Mononuclear cell (primary cell): ENCODE results near the gene ADARB2. TPM values are rescaled to one million over a fixed set of nuclear protein-coding genes. Genes with fewer than 3 reads are reported as not detected.

Experiments used
- H3K27me3 ChIP-seq: 2 replicates; pipeline ENCODE4 v1.6.0; 2011; ENCODE audit warnings: low read length, control low read depth; ENCODE audit not compliant: insufficient read depth
- H3K4me1 ChIP-seq: 2 replicates; pipeline ENCODE4 v1.5.1; 2011; ENCODE audit warnings: mild to moderate bottlenecking, low read length, control low read depth; ENCODE audit not compliant: insufficient read depth
- H3K4me3 ChIP-seq: 2 replicates; pipeline ENCODE4 v1.5.1; 2011; ENCODE audit warnings: mild to moderate bottlenecking, low read length, moderate library complexity
- H3K9me3 ChIP-seq: 2 replicates; pipeline ENCODE4 v1.5.1; 2011; ENCODE audit warnings: low read depth, mild to moderate bottlenecking, control low read depth, low read length
- total RNA-seq: library from RNA; depleted of rRNA; stranded (reverse); fragments of >200 nt; gene quantifications from one replicate; pipeline ENCODE4 v1.2.3, GENCODE V29; 2012

Gene ADARB2
- total RNA-seq, 1 donor, result under 0.01 TPM

DNA sequence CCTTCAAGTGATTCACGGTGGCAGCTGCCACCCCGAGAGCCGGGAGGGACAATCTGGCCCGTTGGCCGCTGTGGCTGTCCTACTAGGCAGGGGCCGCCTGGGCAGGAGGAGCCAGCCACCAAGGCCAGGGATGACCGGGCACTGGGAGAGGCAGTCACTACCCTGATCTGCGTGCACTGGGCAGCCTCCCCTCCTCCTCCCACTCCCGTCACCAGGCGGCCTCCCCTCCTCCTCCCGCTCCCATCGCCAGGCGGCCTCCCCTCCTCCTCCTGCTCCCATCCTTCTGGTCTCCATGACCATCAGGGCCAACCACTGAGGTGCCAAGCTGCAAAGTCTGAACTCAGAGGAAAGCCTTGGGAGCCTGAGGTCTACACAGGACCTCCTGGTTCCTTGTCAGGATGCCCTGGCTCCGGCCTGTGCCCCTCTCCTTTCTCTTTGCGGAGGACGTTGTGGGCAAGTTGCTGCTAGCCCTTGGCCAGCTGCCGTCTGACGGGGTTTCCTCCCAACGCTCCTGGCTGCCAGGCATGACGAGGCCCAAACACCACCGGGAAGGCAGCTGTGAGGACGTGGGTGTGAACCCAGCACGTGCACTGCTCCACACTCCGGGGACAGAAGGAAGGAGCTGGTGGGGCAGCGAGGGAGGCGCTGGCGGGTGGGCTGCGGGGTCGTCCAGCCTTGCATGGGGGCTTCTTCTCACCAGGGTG, 550.0 kb downstream of the ADARB2 start:
- Histone ChIP-seq H3K27me3 (no peaks in the 10 kb centered on the region), H3K4me1 (no peaks in the 10 kb centered on the region), H3K4me3 (no peak overlapping the region), H3K9me3 (no peaks in the 10 kb centered on the region)

DNA sequence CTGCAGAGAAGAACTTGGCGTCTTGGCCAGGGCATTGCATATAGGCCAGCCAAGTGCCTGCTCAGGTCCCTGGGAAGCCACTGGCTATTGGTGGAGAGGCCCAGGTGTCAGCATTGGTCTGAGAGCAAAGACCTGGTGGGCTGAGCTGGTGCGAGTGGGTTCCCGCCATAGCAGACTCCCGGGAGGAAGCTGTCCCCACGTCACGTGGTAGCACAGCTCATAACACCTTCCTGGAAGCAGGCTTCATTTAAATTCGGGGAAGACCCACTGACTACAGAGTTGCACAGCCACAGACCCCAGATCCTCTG, 550.7 kb downstream of the ADARB2 start:
- Histone ChIP-seq H3K4me3 (no peak overlapping the region), H3K27me3 (no peaks in the 10 kb centered on the region), H3K4me1 (no peaks in the 10 kb centered on the region), H3K9me3 (no peaks in the 10 kb centered on the region)

- Histone ChIP-seq H3K4me3 (no peak overlapping the region), H3K9me3 (no peaks in the 10 kb centered on the region), H3K27me3 (no peaks in the 10 kb centered on the region), H3K4me1 (no peaks in the 10 kb centered on the region)
These were observed 551.2 kb downstream of the ADARB2 start for GRCh38 chr10:1185911-1186682.

- no peaks in the 10 kb centered on the region for H3K27me3 ChIP-seq
- H3K4me3 ChIP-seq, result no peak overlapping the region
- H3K4me1 ChIP-seq, result no peaks in the 10 kb centered on the region
- no peaks in the 10 kb centered on the region for H3K9me3 ChIP-seq
These were observed 552.5 kb downstream of the ADARB2 start for GRCh38 chr10:1184541-1185430.

GRCh38 chr10:1183701-1184100, 553.6 kb downstream of the ADARB2 start:
- no peak overlapping the region for H3K4me3 ChIP-seq
- H3K27me3 ChIP-seq, result no peaks in the 10 kb centered on the region
- H3K4me1 ChIP-seq, result no peaks in the 10 kb centered on the region
- no peaks in the 10 kb centered on the region for H3K9me3 ChIP-seq

- Histone ChIP-seq H3K4me1 (no peaks in the 10 kb centered on the region), H3K4me3 (no peak overlapping the region), H3K9me3 (no peaks in the 10 kb centered on the region), H3K27me3 (no peaks in the 10 kb centered on the region)
These were observed 554.3 kb downstream of the ADARB2 start for GRCh38 chr10:1183033-1183396.

DNA sequence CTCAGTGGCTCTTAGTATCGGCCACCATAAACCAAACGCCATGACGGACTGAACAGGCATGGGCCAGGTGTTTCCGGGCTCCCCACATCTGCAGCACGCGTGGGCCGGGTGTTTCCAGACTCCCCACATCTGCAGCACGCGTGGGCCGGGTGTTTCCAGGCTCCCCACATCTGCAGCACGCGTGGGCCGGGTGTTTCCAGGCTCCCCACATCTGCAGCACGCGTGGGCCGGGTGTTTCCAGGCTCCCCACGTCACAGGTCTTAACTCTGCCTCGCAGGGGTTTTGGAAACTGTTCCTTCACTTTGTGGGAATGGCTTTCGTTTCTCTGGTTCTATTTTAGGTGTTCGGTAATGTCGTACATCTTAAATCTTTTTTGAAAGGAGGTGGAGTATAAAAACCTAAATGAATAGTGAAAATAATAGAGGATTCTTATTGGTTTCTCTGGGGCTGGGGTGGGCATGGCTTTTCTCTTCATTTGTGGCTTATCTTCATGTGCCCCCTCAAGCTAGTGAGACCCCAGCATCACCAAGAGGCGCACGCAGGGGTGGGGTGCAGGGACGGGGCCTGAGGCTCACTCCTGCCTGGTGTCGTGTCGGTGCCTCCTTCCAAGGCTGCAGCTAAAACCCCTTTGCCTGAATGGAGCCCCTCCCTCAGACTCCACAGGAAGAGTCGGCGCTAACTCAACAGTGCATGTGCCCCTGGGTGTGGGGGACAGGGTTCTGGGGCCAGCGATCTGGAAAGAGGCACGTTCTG, 554.9 kb downstream of the ADARB2 start:
- no peak overlapping the region for H3K4me3 ChIP-seq
- no peaks in the 10 kb centered on the region for H3K9me3 ChIP-seq
- no peaks in the 10 kb centered on the region for H3K27me3 ChIP-seq
- H3K4me1 ChIP-seq, result no peaks in the 10 kb centered on the region

GRCh38 chr10:1180836-1181235, 556.5 kb downstream of the ADARB2 start:
- Histone ChIP-seq H3K9me3 (no peaks in the 10 kb centered on the region), H3K4me3 (no peak overlapping the region), H3K27me3 (no peaks in the 10 kb centered on the region), H3K4me1 (no peaks in the 10 kb centered on the region)

GRCh38 chr10:1180071-1180730, 557.1 kb downstream of the ADARB2 start:
- no peak overlapping the region for H3K4me3 ChIP-seq
- no peaks in the 10 kb centered on the region for H3K27me3 ChIP-seq
- H3K9me3 ChIP-seq, result no peaks in the 10 kb centered on the region
- H3K4me1 ChIP-seq, result no peaks in the 10 kb centered on the region

DNA sequence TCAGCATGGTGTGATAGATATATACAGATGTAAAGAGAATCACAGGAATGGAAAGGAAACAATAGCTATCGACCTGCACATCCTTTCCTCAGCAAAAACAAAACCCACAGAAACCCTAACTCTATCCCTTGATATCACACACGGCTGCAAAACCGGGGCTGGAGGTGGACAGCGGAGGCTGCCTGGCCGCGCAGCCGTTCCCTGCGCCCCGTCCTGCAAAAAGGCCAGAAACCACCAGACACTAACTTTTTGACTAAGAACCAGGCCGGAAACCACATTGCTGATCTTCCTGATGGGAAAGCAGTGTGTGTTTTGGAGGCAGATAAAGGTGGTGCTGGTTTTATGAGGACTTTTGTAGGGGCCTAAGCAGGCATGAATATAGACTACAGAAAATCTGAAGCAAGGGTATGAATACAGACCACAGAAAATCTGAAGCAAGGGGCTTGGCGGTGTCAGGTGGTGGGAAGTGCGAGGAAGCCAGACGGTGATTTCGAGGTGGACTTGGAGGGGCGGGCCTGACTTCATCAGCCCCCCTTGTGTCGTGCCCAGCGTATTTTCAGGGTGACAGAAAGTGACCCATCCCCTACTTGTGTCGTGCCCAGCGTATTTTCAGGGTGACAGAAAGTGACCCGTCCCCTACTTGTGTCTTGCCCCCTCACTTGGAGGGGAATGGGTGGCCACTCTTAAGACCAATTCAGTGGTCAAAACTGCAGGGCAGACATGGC, 557.8 kb downstream of the ADARB2 start:
- H3K9me3 ChIP-seq, result no peaks in the 10 kb centered on the region
- no peaks in the 10 kb centered on the region for H3K4me1 ChIP-seq
- no peak overlapping the region for H3K4me3 ChIP-seq
- no peaks in the 10 kb centered on the region for H3K27me3 ChIP-seq

- no peaks in the 10 kb centered on the region for H3K27me3 ChIP-seq
- no peaks in the 10 kb centered on the region for H3K9me3 ChIP-seq
- H3K4me1 ChIP-seq, result no peaks in the 10 kb centered on the region
- no peak overlapping the region for H3K4me3 ChIP-seq
These were observed 558.8 kb downstream of the ADARB2 start for GRCh38 chr10:1178506-1178905.

- H3K27me3 ChIP-seq, result no peaks in the 10 kb centered on the region
- H3K4me3 ChIP-seq, result no peak overlapping the region
- H3K4me1 ChIP-seq, result no peaks in the 10 kb centered on the region
- no peaks in the 10 kb centered on the region for H3K9me3 ChIP-seq
These were observed 559.4 kb downstream of the ADARB2 start for GRCh38 chr10:1177936-1178335.

DNA sequence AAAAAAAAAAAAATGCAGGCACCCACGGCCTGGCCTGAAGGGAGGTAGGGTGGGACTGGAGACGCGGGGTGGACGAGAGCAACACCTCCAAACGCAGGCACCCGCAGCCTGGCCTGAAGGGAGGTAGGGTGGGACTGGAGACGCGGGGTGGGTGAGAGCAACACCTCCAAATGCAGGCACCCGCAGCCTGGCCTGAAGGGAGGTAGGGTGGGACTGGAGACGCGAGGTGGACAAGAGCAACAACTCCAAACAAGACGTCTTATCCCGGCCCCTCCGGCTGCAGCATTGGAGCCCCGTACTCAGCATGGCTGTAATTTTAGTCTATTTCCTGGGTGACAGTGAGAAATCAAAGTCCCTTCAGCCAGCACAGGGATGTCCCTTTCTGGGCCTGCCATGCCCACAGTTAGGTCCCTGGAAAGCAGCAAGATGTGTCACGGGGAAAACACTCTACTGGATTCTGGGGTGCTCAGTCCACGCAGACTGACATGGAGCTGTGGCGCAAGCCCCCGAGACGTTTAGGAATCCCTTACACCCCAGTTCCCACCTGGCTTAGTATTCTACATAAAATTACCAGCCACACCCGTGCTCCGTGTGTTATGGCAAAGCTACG, 561.3 kb downstream of the ADARB2 start:
- Histone ChIP-seq H3K4me3 (no peak overlapping the region), H3K9me3 (no peaks in the 10 kb centered on the region), H3K4me1 (no peaks in the 10 kb centered on the region), H3K27me3 (no peaks in the 10 kb centered on the region)
